H9 (cell line): Measurements from ENCODE around the gene TEAD1. TPM values are rescaled to one million over a fixed set of nuclear protein-coding genes. Genes with fewer than 3 reads are reported as not detected.

Experiments
- DNase-seq: peaks from one replicate; pipeline ENCODE4 v3.0.0-alpha.2; 2017
- H2AFZ ChIP-seq: one replicate; pipeline ENCODE4 v1.6.1; 2013; ENCODE audit warnings: mild to moderate bottlenecking, low read length, control low read depth, moderate library complexity
- H2AK5ac ChIP-seq: 2 replicates; pipeline ENCODE4 v1.6.1; 2013; ENCODE audit warnings: low read length, control low read depth, mixed read lengths; ENCODE audit not compliant: insufficient read length
- H2BK120ac ChIP-seq: one replicate; pipeline ENCODE4 v1.6.1; 2013; ENCODE audit warnings: low read depth, mild to moderate bottlenecking, low read length, control low read depth, inconsistent platforms; ENCODE audit not compliant: poor library complexity, severe bottlenecking
- H2BK12ac ChIP-seq: 2 replicates; pipeline ENCODE4 v1.6.1; 2013; ENCODE audit warnings: low read length, control low read depth, mixed read lengths, low read depth; ENCODE audit not compliant: insufficient read length
- H2BK15ac ChIP-seq: 2 replicates; pipeline ENCODE4 v1.6.1; 2013; ENCODE audit warnings: low read depth, low read length, control low read depth
- H2BK20ac ChIP-seq: one replicate; pipeline ENCODE4 v1.6.1; 2013; ENCODE audit warnings: low read depth, mild to moderate bottlenecking, low read length, control low read depth, inconsistent platforms; ENCODE audit not compliant: poor library complexity, severe bottlenecking
- H2BK5ac ChIP-seq: 2 replicates; pipeline ENCODE4 v1.6.1; 2013; ENCODE audit warnings: low read length, control low read depth, mixed read lengths; ENCODE audit not compliant: insufficient read length
- H3K14ac ChIP-seq: 2 replicates; pipeline ENCODE4 v1.6.1; 2013; ENCODE audit warnings: low read length, control low read depth; ENCODE audit not compliant: insufficient read depth
- H3K18ac ChIP-seq: 2 replicates; pipeline ENCODE4 v1.6.1; 2013; ENCODE audit warnings: low read depth, mild to moderate bottlenecking, mixed read lengths, low read length, control low read depth; ENCODE audit not compliant: insufficient read length
- H3K23ac ChIP-seq: 2 replicates; pipeline ENCODE4 v1.6.1; 2013; ENCODE audit warnings: low read length, control low read depth, mixed read lengths, low read depth; ENCODE audit not compliant: insufficient read length
- H3K23me2 ChIP-seq: 2 replicates; pipeline ENCODE4 v1.6.1; 2013; ENCODE audit warnings: low read depth, mild to moderate bottlenecking, mixed read lengths, low read length, control low read depth; ENCODE audit not compliant: insufficient read length, poor library complexity, severe bottlenecking
- H3K27ac ChIP-seq: 2 replicates; pipeline ENCODE4 v1.5.1; 2013; ENCODE audit warnings: low read length, control low read depth, mixed read lengths, low read depth; ENCODE audit not compliant: insufficient read length
- H3K27me3 ChIP-seq: 2 replicates; pipeline ENCODE4 v1.6.1; 2013; ENCODE audit warnings: low read length, control low read depth, inconsistent platforms; ENCODE audit not compliant: insufficient read depth
- H3K4ac ChIP-seq: 2 replicates; pipeline ENCODE4 v1.6.1; 2013; ENCODE audit warnings: low read depth, mild to moderate bottlenecking, control low read depth, inconsistent platforms, low read length, moderate library complexity
- H3K4me1 ChIP-seq: 2 replicates; pipeline ENCODE4 v1.6.1; 2013; ENCODE audit warnings: low read length, control low read depth, inconsistent platforms; ENCODE audit not compliant: insufficient read depth
- H3K4me2 ChIP-seq: 2 replicates; pipeline ENCODE4 v1.6.1; 2013; ENCODE audit warnings: low read length, control low read depth, mixed read lengths; ENCODE audit not compliant: insufficient read length, insufficient read depth
- H3K56ac ChIP-seq: 2 replicates; pipeline ENCODE4 v1.6.1; 2013; ENCODE audit warnings: low read depth, mild to moderate bottlenecking, mixed read lengths, low read length, control low read depth; ENCODE audit not compliant: insufficient read length
- H3K79me1 ChIP-seq: 2 replicates; pipeline ENCODE4 v1.6.1; 2013; ENCODE audit warnings: low read depth, mild to moderate bottlenecking, moderate library complexity, low read length, control low read depth, inconsistent platforms; ENCODE audit not compliant: insufficient read depth, poor library complexity, severe bottlenecking
- H3K79me2 ChIP-seq: 2 replicates; pipeline ENCODE4 v1.6.1; 2013; ENCODE audit warnings: low read length, control low read depth, inconsistent platforms; ENCODE audit not compliant: insufficient read depth
- H3K9ac ChIP-seq: 2 replicates; pipeline ENCODE4 v1.6.1; 2013; ENCODE audit warnings: low read length, control low read depth, mixed read lengths; ENCODE audit not compliant: insufficient read length; ENCODE audit errors: extremely low read depth
- H3K9me3 ChIP-seq: one replicate; pipeline ENCODE4 v1.6.1; 2013; ENCODE audit warnings: low read depth, low read length, inconsistent platforms; ENCODE audit not compliant: control insufficient read depth
- H3T11ph ChIP-seq: one replicate; pipeline ENCODE4 v1.6.1; 2013; ENCODE audit warnings: mild to moderate bottlenecking, low read length, control low read depth, inconsistent platforms
- H4K20me1 ChIP-seq: one replicate; pipeline ENCODE4 v1.6.1; 2013; ENCODE audit not compliant: control insufficient read depth, insufficient read length, insufficient read depth
- H4K5ac ChIP-seq: 2 replicates; pipeline ENCODE4 v1.6.1; 2013; ENCODE audit warnings: low read depth, mild to moderate bottlenecking, mixed read lengths, low read length, control low read depth; ENCODE audit not compliant: insufficient read length
- H4K8ac ChIP-seq: replicated peaks from 2 replicates; pipeline ENCODE4 v1.6.1; 2013; ENCODE audit warnings: low read length, control low read depth, mixed read lengths, low read depth; ENCODE audit not compliant: insufficient read length
- H4K91ac ChIP-seq: 2 replicates; pipeline ENCODE4 v1.6.1; 2013; ENCODE audit warnings: low read depth, mild to moderate bottlenecking, moderate library complexity, mixed read lengths, low read length, control low read depth; ENCODE audit not compliant: insufficient read length
- H3K27ac Mint-ChIP-seq, 3 experiments: 2 replicates in 2 of 3; 3 replicates in 1 of 3; pipeline ENCODE4 v1.8.0; 2020 to 2021; ENCODE audit warnings: mixed read lengths in 3 of 3, mild to moderate bottlenecking in 1 of 3, moderate library complexity in 1 of 3
- H3K27me3 Mint-ChIP-seq: 2 replicates; pipeline ENCODE4 v1.8.0; 2021; ENCODE audit warnings: low read depth, mild to moderate bottlenecking, moderate library complexity, mixed read lengths
- H3K36me3 Mint-ChIP-seq, 3 experiments: 2 replicates in 2 of 3; 3 replicates in 1 of 3; pipeline ENCODE4 v1.8.0; 2020 to 2021; ENCODE audit warnings: low read depth in 3 of 3, mixed read lengths in 3 of 3; ENCODE audit not compliant: insufficient read depth in 1 of 3
- H3K4me1 Mint-ChIP-seq, 2 experiments: 2 replicates each; pipeline ENCODE4 v1.8.0; 2020; ENCODE audit warnings: mixed read lengths in 2 of 2
- H3K4me3 Mint-ChIP-seq, 2 experiments: 2 replicates in 1 of 2; 3 replicates in 1 of 2; pipeline ENCODE4 v1.8.0; 2020 to 2021; ENCODE audit warnings: mild to moderate bottlenecking in 2 of 2, mixed read lengths in 2 of 2, moderate library complexity in 1 of 2
- H3K9me3 Mint-ChIP-seq, 2 experiments: 2 replicates in 1 of 2; 3 replicates in 1 of 2; pipeline ENCODE4 v1.8.0; 2020; ENCODE audit warnings: mild to moderate bottlenecking in 2 of 2, mixed read lengths in 2 of 2, moderate library complexity in 1 of 2
- WGBS: extraction: QIAGEN DNeasy Blood & Tissue Kit; methylation state at CpG from one replicate; pipeline ENCODE4 v1.1.7; 2013; ENCODE audit warnings: missing lambda C conversion rate, low lambda C conversion rate, mixed read lengths; ENCODE audit not compliant: insufficient read length; ENCODE audit errors: extremely low coverage; 5-methylcytosine and 5-hydroxymethylcytosine counted together
- total RNA-seq: library from RNA; stranded (reverse); gene quantifications from 2 replicates; pipeline ENCODE4 v1.2.1, GENCODE V29; 2021
- TF ChIP-seq, protein P1 (sequence below): fragments of 200-600 bp; sonication (generic); conservative IDR thresholded peaks from 3 replicates; pipeline ENCODE4 v1.8.0; 2021; ENCODE audit warnings: antibody characterized with exemption, mild to moderate bottlenecking

Gene TEAD1
- total RNA-seq, 1 experiment from 2014 or later = 75.1 TPM

DNA sequence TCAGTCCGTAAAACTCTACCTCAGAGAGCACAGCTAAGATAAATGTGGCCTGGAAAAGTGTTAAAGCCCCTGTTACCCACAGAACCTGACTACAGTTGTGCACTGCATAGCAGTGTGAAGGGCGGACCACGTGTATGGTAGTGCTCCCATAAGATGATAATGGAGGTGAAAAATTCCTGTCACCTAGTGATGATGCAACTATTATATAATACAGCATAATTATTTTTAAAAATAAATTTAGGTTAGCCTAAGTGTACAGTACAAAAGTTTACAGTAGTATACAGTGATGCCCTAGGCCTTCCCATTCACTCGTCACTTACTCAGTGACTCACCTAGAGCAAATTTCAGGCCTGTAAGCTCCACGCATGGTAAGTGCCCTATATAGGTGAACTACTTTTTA is 258.3 kb downstream of the TEAD1 start:
- Histone ChIP-seq H3K18ac (no peak overlapping the region), H3K79me1 (no peaks in the 10 kb centered on the region), H2AFZ (no peak overlapping the region), H2BK120ac (no peak overlapping the region), H3K56ac (no peak overlapping the region), H4K91ac (no peak overlapping the region), H3K4me2 (no peak overlapping the region), H2AK5ac (no peak overlapping the region), H2BK12ac (no peak overlapping the region), H3K9me3 (no peaks in the 10 kb centered on the region), H3K27ac (no peak overlapping the region), H3K9ac (no peak overlapping the region), H3K23ac (no peak overlapping the region), H2BK15ac (no peak overlapping the region), H4K5ac (no peak overlapping the region), H3K14ac (no peak overlapping the region), H3K79me2 (no peaks in the 10 kb centered on the region), H4K20me1 (no peaks in the 10 kb centered on the region), H3K23me2 (no peaks in the 10 kb centered on the region), H2BK5ac (no peak overlapping the region), H3T11ph (no peak overlapping the region), H3K4me1 (no peaks in the 10 kb centered on the region; the same call in 1 of the 2 replicates), H4K8ac (no peak overlapping the region), H3K4ac (no peak overlapping the region), H3K27me3 (no peaks in the 10 kb centered on the region), H2BK20ac (no peak overlapping the region)
- H3K4me1 Mint-ChIP-seq = peaks cover 11 to 14% of the 10 kb centered on the region in 2 experiments
- no peaks in the 10 kb centered on the region for H3K27me3 Mint-ChIP-seq
- peaks cover 17 to 35% (median 30%) of the 10 kb centered on the region in 3 experiments for H3K36me3 Mint-ChIP-seq
- TF ChIP-seq, protein P1, sequence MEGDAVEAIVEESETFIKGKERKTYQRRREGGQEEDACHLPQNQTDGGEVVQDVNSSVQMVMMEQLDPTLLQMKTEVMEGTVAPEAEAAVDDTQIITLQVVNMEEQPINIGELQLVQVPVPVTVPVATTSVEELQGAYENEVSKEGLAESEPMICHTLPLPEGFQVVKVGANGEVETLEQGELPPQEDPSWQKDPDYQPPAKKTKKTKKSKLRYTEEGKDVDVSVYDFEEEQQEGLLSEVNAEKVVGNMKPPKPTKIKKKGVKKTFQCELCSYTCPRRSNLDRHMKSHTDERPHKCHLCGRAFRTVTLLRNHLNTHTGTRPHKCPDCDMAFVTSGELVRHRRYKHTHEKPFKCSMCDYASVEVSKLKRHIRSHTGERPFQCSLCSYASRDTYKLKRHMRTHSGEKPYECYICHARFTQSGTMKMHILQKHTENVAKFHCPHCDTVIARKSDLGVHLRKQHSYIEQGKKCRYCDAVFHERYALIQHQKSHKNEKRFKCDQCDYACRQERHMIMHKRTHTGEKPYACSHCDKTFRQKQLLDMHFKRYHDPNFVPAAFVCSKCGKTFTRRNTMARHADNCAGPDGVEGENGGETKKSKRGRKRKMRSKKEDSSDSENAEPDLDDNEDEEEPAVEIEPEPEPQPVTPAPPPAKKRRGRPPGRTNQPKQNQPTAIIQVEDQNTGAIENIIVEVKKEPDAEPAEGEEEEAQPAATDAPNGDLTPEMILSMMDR = no peak
- WGBS = no CpG with 5 or more reads among the region's 5 CpGs
- H3K27ac Mint-ChIP-seq = no peak overlapping the region
- no peak overlapping the region for H3K4me3 Mint-ChIP-seq
- no peak for DNase-seq
- H3K9me3 Mint-ChIP-seq = no peaks in the 10 kb centered on the region; a peak in 1 of 5 replicates
